Activated CD8-positive, alpha-beta memory T cell treated with anti-CD3 and anti-CD28 coated beads for 1 hour (primary cell): ENCODE measurements around the gene CABCOCO1.
"Not testable (repeated sequence)": the region's sequence is repeated elsewhere in the genome, so short reads cannot be mapped to it uniquely, and the experiment has no call there.

Experiments
- DNase-seq, 2 donors: peaks; one replicate each; pipeline ENCODE4 v3.0.0-alpha.2; 2020; ENCODE audit warnings: low read depth in 1 of 2; ENCODE audit errors: extremely low read depth in 1 of 2

CABCOCO1 gene

DNA sequence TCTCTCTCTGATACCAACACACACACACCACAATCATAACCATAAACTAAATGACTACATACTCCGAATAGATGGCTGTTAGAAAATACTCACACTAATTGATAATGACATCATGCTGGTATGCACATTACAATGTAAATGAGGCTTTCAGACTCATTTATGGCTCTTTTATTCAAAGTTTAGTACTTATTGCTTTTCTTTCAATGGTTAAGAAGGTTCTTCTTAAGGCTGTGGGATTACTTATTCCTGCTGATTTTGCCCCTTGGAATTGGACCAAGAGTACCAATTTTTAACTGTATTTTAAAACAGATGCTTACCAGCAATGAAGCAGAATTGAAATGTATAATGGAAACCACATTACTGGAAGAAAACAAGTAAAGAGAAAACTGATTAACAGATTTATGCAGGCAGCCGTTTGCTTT is 20.6 kb upstream of the CABCOCO1 start:
- DNase-seq = no peak

- no peak for DNase-seq
Observed at GRCh38 chr10:61642676-61643075, 20.1 kb upstream of the CABCOCO1 start.

DNA sequence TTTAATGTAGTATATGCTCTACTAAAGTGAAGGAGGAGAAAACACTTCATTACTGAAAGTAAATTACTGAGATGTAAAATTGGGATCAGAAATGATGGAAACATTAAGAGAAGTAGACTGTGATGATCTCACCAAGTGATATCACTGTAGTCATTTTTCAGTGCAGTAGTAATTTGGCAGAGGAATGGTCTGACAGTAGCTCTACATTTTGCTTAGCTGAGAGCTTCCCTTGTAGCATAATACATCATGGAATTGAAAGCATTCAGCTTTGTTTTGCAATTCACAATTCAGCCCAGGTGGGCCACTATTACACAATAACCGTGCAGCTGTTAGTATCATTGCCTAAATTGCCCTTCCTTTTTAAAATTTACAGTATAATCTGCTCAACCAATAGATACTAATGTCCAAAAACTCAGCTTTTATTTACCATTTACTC is 19.4 kb upstream of the CABCOCO1 start:
- no peak for DNase-seq

- DNase-seq = no peak
Observed at GRCh38 chr10:61653699-61654098, 9.0 kb upstream of the CABCOCO1 start.

- no peak for DNase-seq
Observed at GRCh38 chr10:61655335-61655851, 7.3 kb upstream of the CABCOCO1 start.

GRCh38 chr10:61663466-61663865 is 737 bp downstream of the CABCOCO1 start:
- DNase-seq = no peak

- no peak for DNase-seq
Observed at GRCh38 chr10:61664985-61665384, 2.3 kb downstream of the CABCOCO1 start.

- no peak for DNase-seq
Observed at GRCh38 chr10:61669161-61669725, 6.5 kb downstream of the CABCOCO1 start.

GRCh38 chr10:61669849-61670248 is 7.1 kb downstream of the CABCOCO1 start:
- no peak for DNase-seq

DNA sequence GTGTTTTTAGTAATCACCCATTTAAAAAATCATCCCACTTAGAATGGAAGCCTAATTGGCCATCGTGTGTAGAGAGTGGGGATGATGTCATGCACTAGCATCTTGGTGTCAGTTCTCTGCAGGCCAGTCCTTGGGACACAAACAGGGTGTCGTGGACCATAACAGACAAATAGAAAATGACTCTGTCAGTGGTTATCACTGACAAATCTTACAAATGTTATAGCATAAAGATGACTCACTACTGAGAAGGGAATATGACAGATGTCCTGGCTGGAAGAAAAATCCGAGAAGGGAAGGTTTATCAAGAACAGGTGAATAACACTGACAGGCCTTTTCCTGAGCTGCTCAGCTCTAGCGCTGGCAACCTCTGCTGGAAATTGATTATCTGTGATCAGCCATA is 10.6 kb downstream of the CABCOCO1 start:
- DNase-seq = no peak

DNA sequence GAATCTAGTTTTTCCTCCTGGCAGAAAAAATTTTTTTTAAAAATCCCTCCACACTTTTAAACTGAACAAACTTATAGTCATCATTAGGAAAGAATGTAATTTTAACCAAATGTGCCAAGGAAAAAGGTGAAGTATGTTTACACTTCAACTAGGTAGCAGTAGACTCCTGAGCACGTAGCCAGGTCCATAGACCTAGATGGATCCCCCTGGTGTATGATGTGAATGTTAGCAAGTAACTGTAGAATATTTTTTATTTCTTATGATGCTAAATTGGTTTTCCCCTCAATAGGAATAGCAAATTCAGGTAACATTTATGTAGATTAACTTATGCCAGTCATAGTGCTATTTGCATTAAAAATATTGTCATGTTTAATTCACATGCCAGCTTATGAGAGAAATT is 19.6 kb downstream of the CABCOCO1 start:
- no peak for DNase-seq

- no peak for DNase-seq
Observed at GRCh38 chr10:61683319-61683718, 20.6 kb downstream of the CABCOCO1 start.

DNA sequence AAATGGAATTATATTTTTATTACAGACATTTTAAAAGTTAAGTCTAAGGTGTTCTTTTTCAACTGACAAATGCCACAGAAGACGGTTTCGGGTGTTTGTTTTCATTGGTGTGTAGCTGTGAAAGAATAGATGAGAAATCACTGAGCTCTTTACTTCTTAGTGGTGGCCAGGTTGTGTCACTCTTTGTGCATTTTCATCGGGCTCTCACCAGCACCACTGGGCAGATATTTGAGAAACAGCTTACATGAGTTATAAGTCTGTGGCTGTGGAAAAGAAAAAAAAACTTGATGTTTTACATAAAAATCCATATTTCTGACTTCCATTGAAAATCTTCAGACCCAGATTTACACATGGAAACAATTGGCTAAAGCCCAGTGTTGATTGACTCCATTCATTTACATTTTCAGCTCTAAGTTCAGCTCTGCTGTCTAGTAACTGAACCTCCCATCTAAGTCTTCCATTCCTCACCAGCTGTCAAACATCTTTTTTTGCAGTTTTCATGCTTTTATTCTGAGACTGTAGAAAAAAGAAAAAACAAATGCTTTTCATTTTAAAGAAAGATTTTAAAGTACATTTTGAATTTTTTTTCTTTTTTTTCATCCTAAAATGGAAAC is 22.3 kb downstream of the CABCOCO1 start:
- no peak for DNase-seq

GRCh38 chr10:61688551-61689308 is 26.0 kb downstream of the CABCOCO1 start:
- no peak for DNase-seq

DNA sequence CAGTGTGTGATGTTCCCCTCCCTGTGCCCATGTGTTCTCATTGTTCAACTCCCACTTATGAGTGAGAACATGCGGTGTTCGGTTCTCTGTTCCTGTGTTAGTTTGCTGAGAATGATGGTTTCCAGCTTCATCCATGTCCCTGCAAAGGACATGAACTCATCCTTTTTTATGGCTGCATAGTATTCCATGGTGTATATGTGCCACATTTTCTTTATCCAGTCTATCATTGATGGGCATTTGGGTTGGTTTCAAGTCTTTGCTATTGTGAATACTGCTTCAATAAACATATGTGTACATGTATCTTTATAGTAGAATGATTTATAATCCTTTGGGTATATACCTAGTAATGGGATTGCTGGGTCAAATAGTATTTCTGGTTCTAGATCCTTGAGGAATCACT is 28.9 kb downstream of the CABCOCO1 start:
- DNase-seq = not testable (repeated sequence)

DNA sequence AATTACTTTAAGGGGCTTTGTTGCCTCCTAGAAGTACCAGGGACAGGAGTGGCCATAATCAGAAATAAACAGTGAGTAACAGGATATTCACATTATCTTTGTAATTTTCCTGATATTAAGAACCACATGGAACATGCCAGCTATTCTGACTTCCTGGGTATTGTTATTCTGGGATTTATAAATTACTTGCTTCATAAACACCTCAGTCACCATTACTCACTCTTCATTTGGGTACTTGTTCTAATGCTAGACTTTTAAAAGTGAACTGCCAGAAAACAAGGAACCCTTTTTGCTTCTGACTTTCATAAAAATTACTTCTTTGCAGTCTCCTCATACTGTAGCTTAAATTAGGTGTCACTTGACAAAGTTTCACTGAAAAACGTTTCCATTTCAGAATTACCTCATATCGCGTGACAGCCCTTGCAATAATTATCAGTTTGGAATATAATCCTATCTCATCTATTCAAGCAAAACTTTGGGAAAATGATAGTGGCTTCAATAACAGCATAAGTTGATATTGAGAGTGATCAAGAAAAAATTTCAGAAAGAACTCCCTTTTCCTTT is 29.8 kb downstream of the CABCOCO1 start:
- DNase-seq = no peak

GRCh38 chr10:61698968-61699655 is 36.4 kb downstream of the CABCOCO1 start:
- DNase-seq = no peak

DNA sequence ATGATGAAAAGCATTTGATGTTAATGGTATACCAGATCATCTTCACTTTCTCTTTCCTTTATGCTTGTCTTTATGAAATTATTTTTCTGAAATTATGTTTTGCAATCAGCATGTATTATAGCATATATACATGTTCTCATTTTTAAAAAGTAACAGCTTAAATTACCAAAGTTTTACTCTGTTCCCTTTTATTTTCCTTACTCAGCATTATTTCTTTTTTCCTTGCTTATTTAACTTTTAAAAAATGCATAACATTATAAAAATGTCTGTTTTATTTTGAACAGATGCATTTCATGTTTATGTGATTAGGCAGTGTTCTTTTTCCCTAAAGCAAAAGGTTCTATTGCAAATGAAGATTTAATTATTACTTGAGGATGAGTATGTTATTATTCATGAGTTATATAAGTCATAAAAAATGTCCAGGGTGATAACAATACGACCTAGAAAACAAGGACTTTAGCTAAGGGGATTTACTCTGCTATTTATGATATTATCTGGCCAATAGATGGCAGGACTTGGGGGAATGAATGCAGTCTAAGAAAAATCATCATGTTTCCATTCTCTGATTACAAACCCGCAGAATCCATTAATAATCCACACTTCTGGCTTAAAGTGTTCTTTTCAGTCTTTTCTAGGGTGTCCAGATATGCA is 38.5 kb downstream of the CABCOCO1 start:
- no peak for DNase-seq

DNA sequence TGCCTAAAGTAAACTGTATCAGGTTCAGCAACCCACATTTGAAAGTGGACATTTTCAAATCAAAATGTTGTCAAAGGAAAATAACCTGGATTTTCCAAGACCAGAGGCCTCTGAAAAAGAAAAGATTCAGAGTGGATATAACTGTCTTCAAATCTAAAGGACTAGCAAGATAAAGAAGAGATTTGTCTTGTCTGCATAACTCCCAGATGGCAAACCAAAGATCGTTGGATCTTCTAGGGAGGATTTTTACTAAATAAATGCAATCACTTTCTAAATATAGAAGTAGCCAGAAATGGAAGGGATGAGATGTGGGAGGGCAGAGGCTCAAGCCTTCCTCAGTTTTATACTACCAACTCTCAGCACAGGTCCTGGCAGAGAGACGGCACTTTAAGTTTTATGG is 39.0 kb downstream of the CABCOCO1 start:
- DNase-seq = no peak

DNA sequence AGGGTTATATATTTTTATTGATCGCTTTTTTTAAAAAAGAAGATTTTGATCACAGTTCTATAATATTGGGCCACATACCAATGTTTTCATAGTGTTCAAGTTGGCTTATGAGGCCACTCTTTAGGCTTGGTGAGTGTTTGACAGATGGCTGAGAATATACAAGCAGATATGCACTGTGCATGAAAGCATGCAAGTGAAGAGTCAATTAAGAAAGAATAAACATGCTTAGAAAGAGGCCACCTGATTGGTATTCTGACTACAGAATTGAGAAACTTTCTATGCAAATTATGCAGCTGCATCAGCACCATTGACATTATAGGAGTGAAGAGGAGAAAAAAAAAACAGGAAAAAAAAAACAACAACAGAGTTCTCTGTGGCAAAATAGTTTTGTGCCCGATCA is 39.9 kb downstream of the CABCOCO1 start:
- no peak for DNase-seq
